Daoy (cell line): ENCODE measurements around the gene CUL9. TPM values are rescaled to one million over a fixed set of nuclear protein-coding genes. Genes with fewer than 3 reads are reported as not detected.

Experiments
- DNase-seq: peaks from one replicate; pipeline ENCODE4 v3.0.0-alpha.2; 2015; ENCODE audit warnings: low read depth
- total RNA-seq: library from RNA; depleted of rRNA; stranded (reverse); fragments of >200 nt; shearing (Covaris generic); gene quantifications from 2 replicates; pipeline ENCODE4 v1.2.3, GENCODE V29; 2014

Gene CUL9
- total RNA-seq, 1 experiment from 2014 or later, result 23.7 TPM

- no peak for DNase-seq
These were observed 11.9 kb downstream of the CUL9 start for GRCh38 chr6:43193929-43194328.

GRCh38 chr6:43196337-43196736 is 14.3 kb downstream of the CUL9 start:
- no peak for DNase-seq

GRCh38 chr6:43199912-43200311 is 17.9 kb downstream of the CUL9 start:
- DNase-seq, result no peak

- no peak for DNase-seq
These were observed 18.5 kb downstream of the CUL9 start for GRCh38 chr6:43200541-43200940.

GRCh38 chr6:43202451-43202850 is 20.5 kb downstream of the CUL9 start:
- DNase-seq, result no peak

- no peak for DNase-seq
These were observed 21.2 kb downstream of the CUL9 start for GRCh38 chr6:43203029-43203717.

- no peak for DNase-seq
These were observed 21.7 kb downstream of the CUL9 start for GRCh38 chr6:43203718-43204095.

- no peak for DNase-seq
These were observed 22.5 kb downstream of the CUL9 start for GRCh38 chr6:43204271-43205105.

GRCh38 chr6:43205849-43206248 is 23.9 kb downstream of the CUL9 start:
- no peak for DNase-seq

- DNase-seq, result no peak
These were observed 25.3 kb downstream of the CUL9 start for GRCh38 chr6:43207286-43207685.

- DNase-seq, result no peak
These were observed 30.0 kb downstream of the CUL9 start for GRCh38 chr6:43211955-43212354.

- DNase-seq, result no peak
These were observed 31.4 kb downstream of the CUL9 start for GRCh38 chr6:43213431-43213830.

- no peak for DNase-seq
These were observed 33.1 kb downstream of the CUL9 start for GRCh38 chr6:43215066-43215465.

- DNase-seq, result no peak
These were observed 34.2 kb downstream of the CUL9 start for GRCh38 chr6:43216200-43216599.

GRCh38 chr6:43217351-43217750 is 35.4 kb downstream of the CUL9 start:
- DNase-seq, result no peak

GRCh38 chr6:43219119-43219518 is 37.1 kb downstream of the CUL9 start:
- DNase-seq, result no peak

GRCh38 chr6:43219814-43220213 is 37.8 kb downstream of the CUL9 start:
- DNase-seq, result no peak

GRCh38 chr6:43220439-43220951 is 38.5 kb downstream of the CUL9 start:
- DNase-seq, result no peak

GRCh38 chr6:43221046-43221972 is 39.3 kb downstream of the CUL9 start:
- DNase-seq, result no peak

- no peak for DNase-seq
These were observed 40.5 kb downstream of the CUL9 start for GRCh38 chr6:43222418-43223059.

- no peak for DNase-seq
These were observed 41.2 kb downstream of the CUL9 start for GRCh38 chr6:43223175-43223574.
